HG02678 (cell line): ENCODE measurements around the gene MARCHF2.
"Not testable (repeated sequence)": the region's sequence is repeated elsewhere in the genome, so short reads cannot be mapped to it uniquely, and the experiment has no call there.

Source experiments
- ATAC-seq: cut with Tn5 transposase; IDR thresholded peaks from one replicate; pipeline ENCODE4 v1.9.1; 2021; ENCODE audit warnings: mild to moderate bottlenecking, moderate library complexity; ENCODE audit not compliant: unreplicated experiment

Gene MARCHF2

GRCh38 chr19:8412783-8413628 is at the start of gene MARCHF2:
Gene MARCHF2 (plus strand): TSS chr19:8413305. CDS start chr19:8421841, 8,536 bp downstream.
- ATAC-seq: peak; percentile 99

DNA sequence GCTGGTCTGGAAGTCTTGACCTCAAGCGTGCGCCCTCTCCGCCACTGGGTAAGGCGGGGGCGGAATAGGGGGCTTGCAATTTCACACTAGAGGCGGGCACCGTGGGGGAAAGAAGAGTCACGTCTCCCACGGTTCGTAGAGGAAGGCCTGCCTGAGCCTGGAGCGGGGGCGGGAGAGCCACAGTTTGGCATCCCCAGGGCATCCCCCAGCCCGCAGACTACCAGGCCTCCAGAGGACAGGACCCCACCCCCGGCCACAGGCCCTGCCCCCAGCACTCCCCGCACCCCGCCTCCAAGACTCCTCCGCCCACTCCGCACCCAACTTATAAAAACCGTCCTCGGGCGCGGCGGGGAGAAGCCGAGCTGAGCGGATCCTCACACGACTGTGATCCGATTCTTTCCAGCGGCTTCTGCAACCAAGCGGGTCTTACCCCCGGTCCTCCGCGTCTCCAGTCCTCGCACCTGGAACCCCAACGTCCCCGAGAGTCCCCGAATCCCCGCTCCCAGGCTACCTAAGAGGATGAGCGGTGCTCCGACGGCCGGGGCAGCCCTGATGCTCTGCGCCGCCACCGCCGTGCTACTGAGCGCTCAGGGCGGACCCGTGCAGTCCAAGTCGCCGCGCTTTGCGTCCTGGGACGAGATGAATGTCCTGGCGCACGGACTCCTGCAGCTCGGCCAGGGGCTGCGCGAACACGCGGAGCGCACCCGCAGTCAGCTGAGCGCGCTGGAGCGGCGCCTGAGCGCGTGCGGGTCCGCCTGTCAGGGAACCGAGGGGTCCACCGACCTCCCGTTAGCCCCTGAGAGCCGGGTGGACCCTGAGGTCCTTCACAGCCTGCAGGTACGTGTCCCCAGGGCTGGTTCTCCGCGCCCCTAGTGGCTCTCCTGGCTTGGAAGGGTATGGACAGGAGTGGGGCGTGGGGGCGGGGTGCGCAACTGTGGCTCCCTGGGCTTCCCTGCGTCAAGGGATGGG is 49.0 kb upstream of the MARCHF2 start, which contains the start of gene ANGPTL4:
ANGPTL4 (plus strand) TSS at position 353 of the 969 bp plus-strand sequence; CDS start at position 520, 167 bp downstream.
- ATAC-seq: no peak

- no peak for ATAC-seq
Observed at GRCh38 chr19:8366121-8366581, 47.0 kb upstream of the MARCHF2 start.

DNA sequence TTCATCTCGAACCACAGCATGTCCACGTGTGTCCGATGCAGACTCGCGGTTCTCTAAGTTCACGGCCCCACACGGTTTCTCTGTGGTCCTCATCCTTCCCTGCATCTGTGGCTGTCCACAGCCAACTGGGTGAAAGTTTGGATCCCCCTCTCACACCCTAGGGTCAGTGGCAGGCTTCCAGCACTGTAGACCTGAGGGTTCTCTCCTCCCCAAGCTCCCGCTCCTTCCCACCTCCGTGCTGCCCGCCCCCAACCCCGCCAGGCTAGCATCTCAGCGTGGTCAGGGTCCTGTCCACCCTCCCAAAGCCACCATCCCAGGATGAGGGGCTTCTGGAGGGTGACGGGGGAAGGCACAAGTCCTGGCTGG is 46.2 kb upstream of the MARCHF2 start:
- ATAC-seq: no peak

DNA sequence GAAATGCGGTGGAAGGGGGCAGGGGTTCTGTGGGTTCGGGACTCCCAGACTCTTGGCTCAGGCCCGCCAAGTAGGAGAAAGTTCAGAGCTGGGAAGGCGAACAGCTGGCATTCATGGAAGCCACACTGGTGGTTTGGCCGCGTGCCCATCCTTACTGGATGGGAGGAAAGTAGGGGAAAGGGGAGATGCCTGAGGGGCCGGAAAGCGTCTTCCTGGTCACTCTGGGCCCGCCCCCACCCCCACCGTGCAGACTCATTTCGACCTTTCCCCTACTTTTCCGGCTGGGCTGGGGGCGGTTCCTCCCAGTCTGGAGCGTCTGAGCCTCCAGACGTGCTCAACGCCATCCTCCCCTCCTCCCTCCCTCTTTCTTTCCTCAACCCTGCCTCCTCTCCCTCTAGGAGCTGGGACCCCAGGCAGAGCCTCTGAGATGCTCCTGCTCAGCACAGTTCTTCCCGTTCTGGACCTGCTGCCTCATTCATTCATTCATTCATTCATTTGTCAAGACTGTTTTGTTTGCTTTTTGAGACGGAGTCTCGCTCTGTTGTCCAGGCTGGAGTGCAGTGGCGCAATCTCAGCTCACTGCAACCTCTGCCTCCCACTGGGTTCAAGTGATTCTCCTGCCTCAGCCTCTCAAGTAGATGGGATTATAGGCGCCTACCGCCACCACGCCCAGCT is 45.6 kb upstream of the MARCHF2 start:
- ATAC-seq: no peak

GRCh38 chr19:8370176-8371010 is 42.7 kb upstream of the MARCHF2 start:
- no peak for ATAC-seq

DNA sequence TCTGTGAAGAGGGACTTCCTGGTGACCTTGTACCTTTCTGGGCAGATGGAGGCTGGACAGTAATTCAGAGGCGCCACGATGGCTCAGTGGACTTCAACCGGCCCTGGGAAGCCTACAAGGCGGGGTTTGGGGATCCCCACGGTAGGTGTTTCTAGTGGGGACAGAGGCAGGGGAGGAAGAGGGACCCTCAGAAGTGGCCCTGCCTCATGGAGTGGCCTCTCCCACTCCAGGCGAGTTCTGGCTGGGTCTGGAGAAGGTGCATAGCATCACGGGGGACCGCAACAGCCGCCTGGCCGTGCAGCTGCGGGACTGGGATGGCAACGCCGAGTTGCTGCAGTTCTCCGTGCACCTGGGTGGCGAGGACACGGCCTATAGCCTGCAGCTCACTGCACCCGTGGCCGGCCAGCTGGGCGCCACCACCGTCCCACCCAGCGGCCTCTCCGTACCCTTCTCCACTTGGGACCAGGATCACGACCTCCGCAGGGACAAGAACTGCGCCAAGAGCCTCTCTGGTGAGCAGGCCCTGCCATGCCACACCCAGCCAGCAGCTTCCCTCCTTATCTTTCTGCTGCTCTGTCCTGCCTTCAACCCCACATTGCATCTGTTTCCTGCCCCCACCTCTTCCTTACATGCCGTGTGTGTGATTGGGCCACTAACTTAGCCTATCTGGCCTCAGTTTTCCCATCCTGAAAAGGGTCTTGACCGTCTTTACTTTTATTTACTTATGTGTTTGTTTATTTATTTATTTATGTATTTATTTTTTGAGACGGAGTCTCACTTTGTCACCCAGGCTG is 41.9 kb upstream of the MARCHF2 start:
- ATAC-seq: no peak

GRCh38 chr19:8373867-8374813 is 39.0 kb upstream of the MARCHF2 start:
- ATAC-seq: no peak

DNA sequence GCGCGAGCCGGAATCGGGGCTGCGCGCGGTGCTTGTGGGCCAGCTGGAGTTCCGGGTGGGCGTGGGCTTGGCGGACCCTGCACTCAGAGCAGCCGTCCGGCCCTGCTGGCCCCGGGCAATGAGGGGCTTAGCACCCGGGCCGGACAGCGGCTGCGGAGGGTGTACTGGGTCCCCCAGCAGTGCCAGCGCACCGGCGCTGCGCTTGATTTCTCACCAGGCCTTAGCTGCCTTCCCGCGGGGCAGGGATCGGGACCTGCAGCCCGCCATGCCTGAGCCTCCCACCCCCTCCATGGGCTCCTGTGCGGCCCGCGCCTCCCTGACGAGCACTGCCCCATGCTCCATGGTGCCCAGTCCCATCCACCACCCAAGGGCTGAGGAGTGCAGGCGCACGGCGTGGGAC is 37.3 kb upstream of the MARCHF2 start:
- not testable (repeated sequence) for ATAC-seq

DNA sequence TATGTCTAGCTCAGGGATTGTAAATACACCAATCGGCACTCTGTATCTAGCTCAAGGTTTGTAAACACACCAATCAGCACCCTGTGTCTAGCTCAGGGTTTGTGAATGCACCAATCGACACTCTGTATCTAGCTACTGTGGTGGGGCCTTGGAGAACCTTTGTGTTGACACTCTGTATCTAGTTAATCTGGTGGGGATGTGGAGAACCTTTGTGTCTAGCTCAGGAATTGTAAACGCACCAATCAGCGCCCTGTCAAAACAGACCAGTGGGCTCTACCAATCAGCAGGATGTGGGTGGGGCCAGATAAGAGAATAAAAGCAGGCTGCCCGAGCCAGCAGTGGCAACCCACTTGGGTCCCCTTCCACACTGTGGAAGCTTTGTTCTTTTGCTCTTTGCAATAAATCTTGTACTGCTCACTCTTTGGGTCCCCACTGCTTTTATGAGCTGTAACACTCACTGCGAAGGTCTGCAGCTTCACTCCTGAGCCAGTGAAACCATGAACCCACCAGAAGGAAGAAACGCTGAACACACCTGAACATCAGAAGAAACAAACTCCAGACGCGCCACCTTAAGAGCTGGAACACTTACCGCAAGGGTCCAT is 36.6 kb upstream of the MARCHF2 start:
- not testable (repeated sequence) for ATAC-seq

DNA sequence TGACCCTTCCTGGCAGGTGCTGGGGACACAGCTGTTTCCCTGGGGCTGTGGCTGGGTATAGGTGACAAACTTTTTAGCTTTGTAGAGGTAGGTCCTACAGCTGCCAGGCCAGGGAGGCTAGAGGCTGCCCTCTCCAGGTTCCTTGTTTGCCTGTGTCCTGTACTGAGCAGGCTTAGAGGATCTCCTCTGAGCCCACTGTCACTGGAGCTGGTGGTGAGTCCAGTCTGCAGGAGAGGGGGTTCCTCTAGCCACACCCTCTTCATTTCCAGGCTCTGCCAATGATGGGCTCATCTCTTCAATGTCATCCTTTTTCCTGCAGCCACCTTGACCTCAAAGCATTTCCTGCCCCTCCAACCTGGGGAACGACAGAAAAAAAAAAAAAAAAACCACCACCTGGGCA is 35.5 kb upstream of the MARCHF2 start:
- ATAC-seq: no peak

- not testable (repeated sequence) for ATAC-seq
Observed at GRCh38 chr19:8379156-8379891, 33.8 kb upstream of the MARCHF2 start.

DNA sequence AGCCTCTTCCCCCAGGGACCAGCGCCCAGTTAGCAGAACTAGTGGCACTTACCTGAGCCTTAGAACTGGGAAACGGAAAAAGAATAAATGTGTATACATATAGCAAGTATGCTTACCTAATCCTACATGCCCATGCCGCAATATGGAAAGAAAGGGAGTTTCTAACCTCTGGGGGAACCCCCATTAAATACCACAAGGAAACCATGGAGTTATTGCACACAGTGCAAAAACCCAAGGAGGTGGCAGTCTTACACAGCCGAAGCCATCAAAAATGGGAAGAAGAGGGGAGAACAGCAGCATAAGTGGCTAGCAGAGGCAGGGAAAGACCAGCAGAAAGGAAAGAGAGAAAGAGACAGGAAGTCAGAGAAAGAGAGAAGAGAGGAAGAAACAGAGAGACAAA is 28.5 kb upstream of the MARCHF2 start:
- not testable (repeated sequence) for ATAC-seq

DNA sequence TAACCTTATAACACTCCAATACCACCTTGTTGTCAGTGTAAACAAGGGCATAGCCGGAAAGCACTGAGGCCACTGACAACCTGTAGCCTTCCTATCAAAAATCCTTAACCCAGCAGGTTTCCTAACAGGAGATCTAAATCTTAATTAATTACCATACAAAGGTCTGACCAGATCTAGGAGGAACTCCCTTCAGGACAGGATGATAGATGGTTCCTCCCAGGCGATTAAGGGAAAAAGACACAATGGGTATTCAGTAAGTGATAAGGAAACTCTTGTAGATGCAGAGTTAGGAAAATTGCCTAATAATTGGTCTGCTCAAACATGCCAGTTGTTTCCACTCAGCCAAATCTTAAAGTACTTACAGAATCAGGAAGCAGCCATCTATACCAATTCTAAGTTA is 28.0 kb upstream of the MARCHF2 start:
- ATAC-seq: not testable (repeated sequence)

DNA sequence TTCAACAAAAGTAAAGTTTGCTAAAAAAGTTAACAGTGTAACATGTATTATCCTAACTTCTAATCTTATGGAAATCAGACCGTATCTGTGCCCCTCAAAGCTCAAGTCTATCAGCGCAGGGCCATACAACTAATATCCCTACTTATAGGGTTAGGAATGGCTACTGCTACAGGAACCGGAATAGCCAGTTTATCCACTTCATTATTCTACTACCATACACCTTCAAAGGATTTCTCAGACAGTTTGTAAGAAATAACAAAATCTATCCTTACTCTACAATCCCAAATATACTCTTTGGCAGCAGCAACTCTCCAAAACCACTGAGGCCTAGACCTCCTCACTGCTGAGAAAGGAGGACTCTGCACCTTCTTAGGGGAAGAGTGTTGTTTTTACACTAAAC is 27.5 kb upstream of the MARCHF2 start:
- not testable (repeated sequence) for ATAC-seq

DNA sequence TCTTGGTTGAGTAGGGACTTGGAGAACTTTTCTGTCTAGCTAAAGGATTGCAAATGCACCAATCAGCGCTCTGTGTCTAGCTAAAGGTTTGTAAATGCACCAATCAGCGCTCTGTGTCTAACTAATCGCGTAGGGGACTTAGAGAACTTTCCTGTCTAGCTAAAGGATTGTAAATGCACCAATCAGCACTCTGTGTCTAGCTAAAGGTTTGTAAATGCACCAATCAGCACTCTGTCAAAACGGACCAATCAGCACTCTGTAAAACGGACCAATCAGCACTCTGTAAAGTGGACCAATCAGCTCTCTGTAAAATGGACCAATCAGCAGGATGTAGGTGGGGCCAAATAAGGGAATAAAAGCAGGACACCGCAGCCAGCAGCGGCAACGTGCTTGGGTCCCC is 26.7 kb upstream of the MARCHF2 start:
- ATAC-seq: not testable (repeated sequence)

GRCh38 chr19:8386990-8387389 is 26.1 kb upstream of the MARCHF2 start:
- no peak for ATAC-seq
